Activated naive CD8-positive, alpha-beta T cell treated with anti-CD3 and anti-CD28 coated beads, Interleukin-2, amount 10 ng/mL, durations not matched to agents 7 days and 5 days (primary cell): Measurements from ENCODE around the gene TSPAN12. TPM values are rescaled to one million over a fixed set of nuclear protein-coding genes. Genes with fewer than 3 reads are reported as not detected.

Experiments
- ATAC-seq: fragments of 150-1000 bp; cut with Tn5 transposase; one replicate; pipeline ENCODE4 v1.10.0; 2021; ENCODE audit warnings: low read depth, moderate library complexity
- POLR2A ChIA-PET: fragments of 350-600 bp; sonication (Branson Sonifier 250); formaldehyde crosslinking; loops from one replicate; lab custom pipeline; 2021; ENCODE audit warnings: antibody characterized with exemption; lab: Charles Lee
- DNase-seq: peaks from one replicate; pipeline ENCODE4 v3.0.0; 2021
- H3K27ac Mint-ChIP-seq: one replicate; pipeline ENCODE4 v1.8.0; 2022; ENCODE audit warnings: mild to moderate bottlenecking, mixed read lengths
- H3K27me3 Mint-ChIP-seq: one replicate; pipeline ENCODE4 v1.8.0; 2022; ENCODE audit warnings: mild to moderate bottlenecking, moderate library complexity, mixed read lengths
- H3K36me3 Mint-ChIP-seq: one replicate; pipeline ENCODE4 v1.8.0; 2021; ENCODE audit warnings: mild to moderate bottlenecking, mixed read lengths
- H3K4me1 Mint-ChIP-seq: one replicate; pipeline ENCODE4 v1.8.0; 2021; ENCODE audit warnings: mixed read lengths
- H3K4me3 Mint-ChIP-seq: one replicate; pipeline ENCODE4 v1.8.0; 2022; ENCODE audit warnings: mild to moderate bottlenecking, moderate library complexity, mixed read lengths
- H3K9me3 Mint-ChIP-seq: one replicate; pipeline ENCODE4 v1.8.0; 2021; ENCODE audit warnings: mixed read lengths
- total RNA-seq, 2 experiments: library from RNA; stranded (reverse); gene quantifications; one replicate each; pipeline ENCODE4 v1.2.3, GENCODE V29; 2021

The TSPAN12 gene
- total RNA-seq, 2 experiments from 2014 or later: not detected

GRCh38 chr7:120864141-120864900 lies 6.4 kb upstream of the TSPAN12 start:
- Mint-ChIP-seq H3K27ac (no peak overlapping the region), H3K9me3 (no peaks in the 10 kb centered on the region), H3K4me1 (no peaks in the 10 kb centered on the region), H3K27me3 (peaks cover 32% of the 10 kb centered on the region), H3K4me3 (no peak overlapping the region), H3K36me3 (no peaks in the 10 kb centered on the region)
- POLR2A ChIA-PET: no interaction called here
- ATAC-seq (no peak), DNase-seq (no peak)

- no peak for ATAC-seq
- no peak for DNase-seq
- Mint-ChIP-seq H3K4me1 (no peaks in the 10 kb centered on the region), H3K27ac (no peak overlapping the region), H3K27me3 (peaks cover 44% of the 10 kb centered on the region), H3K36me3 (no peaks in the 10 kb centered on the region), H3K9me3 (no peaks in the 10 kb centered on the region), H3K4me3 (no peak overlapping the region)
- POLR2A ChIA-PET: no interaction called here
Measured at GRCh38 chr7:120862987-120863590, 5.1 kb upstream of the TSPAN12 start.

- Mint-ChIP-seq H3K4me3 (no peak overlapping the region), H3K27ac (no peak overlapping the region), H3K36me3 (no peaks in the 10 kb centered on the region), H3K9me3 (no peaks in the 10 kb centered on the region), H3K4me1 (peaks cover 7% of the 10 kb centered on the region), H3K27me3 (peaks cover 68% of the 10 kb centered on the region)
- DNase-seq (no peak), ATAC-seq (no peak)
- POLR2A ChIA-PET: no interaction called here
Measured at GRCh38 chr7:120860156-120860555, 2.2 kb upstream of the TSPAN12 start.

DNA sequence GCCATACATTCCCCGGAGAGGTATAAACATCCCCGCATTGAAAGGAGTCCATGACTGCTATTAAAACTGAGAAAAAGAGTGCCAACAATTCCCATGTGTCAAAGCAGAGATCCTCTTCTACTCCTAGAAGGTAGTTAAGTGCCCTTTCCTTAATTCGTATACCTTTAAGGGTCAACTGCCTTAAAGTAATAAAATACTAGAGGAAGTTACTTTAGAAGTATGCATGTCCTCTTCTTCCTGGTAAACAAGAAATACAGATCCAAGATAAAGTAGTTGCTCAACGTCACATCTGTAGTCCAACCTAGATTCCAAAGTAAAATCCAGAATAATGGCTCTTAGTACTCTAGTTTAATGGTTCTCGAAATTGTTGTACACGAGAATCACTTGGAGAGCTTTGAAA lies 1.5 kb upstream of the TSPAN12 start:
- Mint-ChIP-seq H3K27me3 (peaks cover 75% of the 10 kb centered on the region), H3K36me3 (no peaks in the 10 kb centered on the region), H3K4me1 (peaks cover 7% of the 10 kb centered on the region), H3K9me3 (no peaks in the 10 kb centered on the region), H3K4me3 (no peak overlapping the region), H3K27ac (no peak overlapping the region)
- DNase-seq (no peak), ATAC-seq (no peak)
- POLR2A ChIA-PET: no interaction called here

GRCh38 chr7:120856621-120857352 lies 1.2 kb downstream of the TSPAN12 start:
- Mint-ChIP-seq H3K4me1 (peaks cover 7% of the 10 kb centered on the region), H3K9me3 (no peaks in the 10 kb centered on the region), H3K27me3 (peaks cover 65% of the 10 kb centered on the region), H3K4me3 (peak overlapping the region; percentile 77), H3K36me3 (no peaks in the 10 kb centered on the region), H3K27ac (no peak overlapping the region)
- DNase-seq (peak; percentile 31), ATAC-seq (peak; percentile 38)
- POLR2A ChIA-PET: no interaction called here

- Mint-ChIP-seq H3K4me3 (peak overlapping the region; percentile 77), H3K9me3 (no peaks in the 10 kb centered on the region), H3K27me3 (peaks cover 65% of the 10 kb centered on the region), H3K36me3 (no peaks in the 10 kb centered on the region), H3K27ac (no peak overlapping the region), H3K4me1 (peaks cover 7% of the 10 kb centered on the region)
- DNase-seq (no peak), ATAC-seq (no peak)
- POLR2A ChIA-PET: no interaction called here
Measured at GRCh38 chr7:120856198-120856597, 1.7 kb downstream of the TSPAN12 start.

GRCh38 chr7:120852700-120853099 lies 5.2 kb downstream of the TSPAN12 start:
- peaks cover 7% of the 10 kb centered on the region for H3K4me1 Mint-ChIP-seq
- DNase-seq (no peak), ATAC-seq (no peak)
- no peak overlapping the region for H3K27ac Mint-ChIP-seq
- H3K27me3 Mint-ChIP-seq: peaks cover 36% of the 10 kb centered on the region
- POLR2A ChIA-PET: no interaction called here
- no peaks in the 10 kb centered on the region for H3K9me3 Mint-ChIP-seq
- no peaks in the 10 kb centered on the region for H3K36me3 Mint-ChIP-seq
- no peak overlapping the region for H3K4me3 Mint-ChIP-seq

- Mint-ChIP-seq H3K4me3 (no peak overlapping the region), H3K27me3 (no peaks in the 10 kb centered on the region), H3K36me3 (no peaks in the 10 kb centered on the region), H3K9me3 (no peaks in the 10 kb centered on the region), H3K4me1 (no peaks in the 10 kb centered on the region), H3K27ac (no peak overlapping the region)
- ATAC-seq: no peak
- no peak for DNase-seq
- POLR2A ChIA-PET: no interaction called here
Measured at GRCh38 chr7:120843109-120843508, 14.8 kb downstream of the TSPAN12 start.

GRCh38 chr7:120842121-120842621 lies 15.8 kb downstream of the TSPAN12 start:
- no peak for DNase-seq
- H3K4me3 Mint-ChIP-seq: no peak overlapping the region
- POLR2A ChIA-PET: no interaction called here
- H3K27ac Mint-ChIP-seq: no peak overlapping the region
- no peaks in the 10 kb centered on the region for H3K4me1 Mint-ChIP-seq
- H3K27me3 Mint-ChIP-seq: no peaks in the 10 kb centered on the region
- H3K36me3 Mint-ChIP-seq: no peaks in the 10 kb centered on the region
- no peak for ATAC-seq
- H3K9me3 Mint-ChIP-seq: no peaks in the 10 kb centered on the region

GRCh38 chr7:120841608-120842007 lies 16.3 kb downstream of the TSPAN12 start:
- Mint-ChIP-seq H3K27me3 (no peaks in the 10 kb centered on the region), H3K9me3 (no peaks in the 10 kb centered on the region), H3K4me1 (no peaks in the 10 kb centered on the region), H3K4me3 (no peak overlapping the region), H3K36me3 (no peaks in the 10 kb centered on the region), H3K27ac (no peak overlapping the region)
- ATAC-seq: no peak
- no peak for DNase-seq
- POLR2A ChIA-PET: no interaction called here

DNA sequence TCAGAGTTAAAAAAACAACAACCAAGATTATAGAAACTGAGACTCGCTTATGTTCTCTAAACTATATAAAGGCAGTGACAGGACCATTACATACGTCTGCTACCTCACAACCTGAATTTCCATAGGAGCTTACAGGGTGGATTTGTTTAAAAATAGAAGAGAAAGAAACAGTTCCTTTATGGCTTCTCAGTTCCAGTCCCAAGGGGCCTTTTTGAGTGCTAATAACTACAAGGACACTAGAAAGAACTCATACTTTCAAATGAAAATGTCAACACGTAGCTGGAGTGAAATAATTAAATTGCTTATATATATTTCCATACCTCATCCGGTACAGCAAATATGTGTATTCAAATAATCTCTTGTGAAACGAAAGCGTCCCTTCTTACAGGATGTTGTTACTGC lies 19.7 kb downstream of the TSPAN12 start:
- Mint-ChIP-seq H3K36me3 (no peaks in the 10 kb centered on the region), H3K4me3 (no peak overlapping the region), H3K27ac (no peak overlapping the region), H3K27me3 (no peaks in the 10 kb centered on the region), H3K4me1 (no peaks in the 10 kb centered on the region), H3K9me3 (no peaks in the 10 kb centered on the region)
- DNase-seq (no peak), ATAC-seq (no peak)
- POLR2A ChIA-PET: no interaction called here

- no peak for DNase-seq
- no peak overlapping the region for H3K4me3 Mint-ChIP-seq
- no peaks in the 10 kb centered on the region for H3K9me3 Mint-ChIP-seq
- no peak overlapping the region for H3K27ac Mint-ChIP-seq
- POLR2A ChIA-PET: no interaction called here
- no peaks in the 10 kb centered on the region for H3K4me1 Mint-ChIP-seq
- no peak for ATAC-seq
- no peaks in the 10 kb centered on the region for H3K36me3 Mint-ChIP-seq
- no peaks in the 10 kb centered on the region for H3K27me3 Mint-ChIP-seq
Measured at GRCh38 chr7:120837599-120837998, 20.3 kb downstream of the TSPAN12 start.

- Mint-ChIP-seq H3K9me3 (no peaks in the 10 kb centered on the region), H3K27me3 (no peaks in the 10 kb centered on the region), H3K36me3 (no peaks in the 10 kb centered on the region), H3K27ac (no peak overlapping the region), H3K4me3 (no peak overlapping the region), H3K4me1 (no peaks in the 10 kb centered on the region)
- ATAC-seq: no peak
- POLR2A ChIA-PET: no interaction called here
- DNase-seq: no peak
Measured at GRCh38 chr7:120836556-120837115, 21.3 kb downstream of the TSPAN12 start.
